Measurements from ENCODE around the gene ZNF385B. TPM values are rescaled to one million over a fixed set of nuclear protein-coding genes. Genes with fewer than 3 reads are reported as not detected.
"Not testable (repeated sequence)": the region's sequence is repeated elsewhere in the genome, so short reads cannot be mapped to it uniquely, and the experiment has no call there.

Gene ZNF385B
- total RNA-seq, 1 experiment from 2014 or later: 2.2 TPM

DNA sequence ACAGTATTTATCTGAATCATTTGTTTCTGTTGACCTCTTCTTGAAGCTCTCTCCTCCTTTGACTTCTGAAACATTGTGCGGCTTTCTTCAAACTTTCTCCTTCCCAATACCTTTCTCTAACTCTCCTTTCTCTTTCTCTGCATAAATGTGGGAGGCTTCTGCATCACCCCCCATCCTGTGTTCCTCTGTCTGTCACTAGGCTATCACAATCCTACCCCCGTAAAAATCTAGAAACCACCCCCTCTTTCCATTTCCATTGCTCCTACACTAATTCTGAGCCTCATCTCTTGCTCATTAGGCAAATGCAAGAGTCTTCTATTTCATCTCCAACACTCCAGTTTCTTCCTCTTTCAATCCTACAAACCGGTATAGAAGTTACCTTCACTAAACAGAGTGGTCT, 32.2 kb upstream of the ZNF385B start (continued):
- TF ChIP-seq FOXK1 (CRISPR knock-in tag; IDR thresholded peaks at IDR 0.05) (no peak), IRF2 (CRISPR knock-in tag; IDR thresholded peaks at IDR 0.05; ENCODE audit: borderline replicate concordance, low read depth) (no peak), MYBL2 (CRISPR knock-in tag; IDR thresholded peaks at IDR 0.05) (no peak)
- TF ChIP-seq, protein P1, sequence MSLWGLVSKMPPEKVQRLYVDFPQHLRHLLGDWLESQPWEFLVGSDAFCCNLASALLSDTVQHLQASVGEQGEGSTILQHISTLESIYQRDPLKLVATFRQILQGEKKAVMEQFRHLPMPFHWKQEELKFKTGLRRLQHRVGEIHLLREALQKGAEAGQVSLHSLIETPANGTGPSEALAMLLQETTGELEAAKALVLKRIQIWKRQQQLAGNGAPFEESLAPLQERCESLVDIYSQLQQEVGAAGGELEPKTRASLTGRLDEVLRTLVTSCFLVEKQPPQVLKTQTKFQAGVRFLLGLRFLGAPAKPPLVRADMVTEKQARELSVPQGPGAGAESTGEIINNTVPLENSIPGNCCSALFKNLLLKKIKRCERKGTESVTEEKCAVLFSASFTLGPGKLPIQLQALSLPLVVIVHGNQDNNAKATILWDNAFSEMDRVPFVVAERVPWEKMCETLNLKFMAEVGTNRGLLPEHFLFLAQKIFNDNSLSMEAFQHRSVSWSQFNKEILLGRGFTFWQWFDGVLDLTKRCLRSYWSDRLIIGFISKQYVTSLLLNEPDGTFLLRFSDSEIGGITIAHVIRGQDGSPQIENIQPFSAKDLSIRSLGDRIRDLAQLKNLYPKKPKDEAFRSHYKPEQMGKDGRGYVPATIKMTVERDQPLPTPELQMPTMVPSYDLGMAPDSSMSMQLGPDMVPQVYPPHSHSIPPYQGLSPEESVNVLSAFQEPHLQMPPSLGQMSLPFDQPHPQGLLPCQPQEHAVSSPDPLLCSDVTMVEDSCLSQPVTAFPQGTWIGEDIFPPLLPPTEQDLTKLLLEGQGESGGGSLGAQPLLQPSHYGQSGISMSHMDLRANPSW (CRISPR knock-in tag; conservative IDR thresholded peaks at IDR 0.05; ENCODE audit: low read depth): no peak

- Mint-ChIP-seq H3K4me1 (no peaks in the 10 kb centered on the region), H3K36me3 (peaks cover 24% of the 10 kb centered on the region), H3K4me3 (no peak overlapping the region), H3K27ac (no peak overlapping the region), H3K27me3 (ENCODE audit: low read depth) (no peaks in the 10 kb centered on the region), H3K9me3 (peaks cover 27% of the 10 kb centered on the region)
- ChIA-PET POLR2A (no interaction called here), CTCF (interaction anchor here (0.9 kb wide), 1 partner anchor 7 kb away, joined by 3 read pairs; no protein-coding TSS in a partner anchor)
- ATAC-seq (no peak), DNase-seq (ENCODE audit: low spot score) (no peak)
- TF ChIP-seq MAX (CRISPR knock-in tag; IDR thresholded peaks at IDR 0.05) (no peak), ZNF263 (CRISPR knock-in tag; IDR thresholded peaks at IDR 0.05; ENCODE audit: low read depth) (no peak), MXD4 (CRISPR knock-in tag; IDR thresholded peaks at IDR 0.05; ENCODE audit: borderline replicate concordance) (no peak), NR2C2 (CRISPR knock-in tag; IDR thresholded peaks at IDR 0.05) (no peak), JUN (CRISPR knock-in tag; IDR thresholded peaks at IDR 0.05) (no peak), ZNF317 (CRISPR knock-in tag; IDR thresholded peaks at IDR 0.05; ENCODE audit: borderline replicate concordance, low read depth) (no peak), NR1H2 (CRISPR knock-in tag; IDR thresholded peaks at IDR 0.05) (no peak), NFE2L1 (CRISPR knock-in tag; IDR thresholded peaks at IDR 0.05) (no peak), E2F1 (CRISPR knock-in tag; IDR thresholded peaks at IDR 0.05) (no peak), ZSCAN18 (CRISPR knock-in tag; IDR thresholded peaks at IDR 0.05) (no peak), ZBTB21 (CRISPR knock-in tag; IDR thresholded peaks at IDR 0.05; ENCODE audit: borderline replicate concordance) (no peak), NFATC4 (CRISPR knock-in tag; IDR thresholded peaks at IDR 0.05) (no peak), CREM (CRISPR knock-in tag; IDR thresholded peaks at IDR 0.05) (no peak), USF2 (CRISPR knock-in tag; IDR thresholded peaks at IDR 0.05) (no peak)
Observed at GRCh38 chr2:179891237-179891636, 29.8 kb upstream of the ZNF385B start.

DNA sequence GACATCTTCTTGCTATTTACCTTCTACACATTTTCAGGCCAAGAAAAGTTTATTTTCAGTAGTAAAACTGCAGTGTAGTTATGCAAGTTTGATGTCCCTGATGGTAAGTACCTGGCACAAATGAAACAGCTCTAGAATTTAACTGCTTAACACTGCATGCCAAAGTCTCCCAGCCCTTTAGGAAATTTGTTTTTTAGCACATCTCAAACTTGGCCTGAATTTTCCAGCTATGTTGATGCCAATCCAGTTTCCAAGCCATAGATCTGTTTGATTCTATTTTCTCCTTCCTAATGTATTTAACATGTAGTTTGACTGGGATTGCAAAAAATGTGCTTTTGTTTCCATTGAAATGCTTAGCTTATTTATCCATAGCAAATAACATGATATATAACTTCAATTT, 29.3 kb upstream of the ZNF385B start:
- ATAC-seq: no peak
- CTCF ChIA-PET: interaction anchor here (0.9 kb wide), 1 partner anchor 8 kb away, joined by 3 read pairs; no protein-coding TSS in a partner anchor
- TF ChIP-seq RELA (CRISPR knock-in tag; IDR thresholded peaks at IDR 0.05; ENCODE audit: borderline replicate concordance) (no peak), ATF6 (CRISPR knock-in tag; IDR thresholded peaks at IDR 0.05) (no peak), MLX (CRISPR knock-in tag; IDR thresholded peaks at IDR 0.05) (no peak)

GRCh38 chr2:179888642-179889041, 27.2 kb upstream of the ZNF385B start:
- H3K27me3 Mint-ChIP-seq (ENCODE audit: low read depth); CTCF ChIA-PET; H3K4me3 Mint-ChIP-seq; H3K4me1 Mint-ChIP-seq; DNase-seq (ENCODE audit: low spot score); H3K27ac Mint-ChIP-seq; ATAC-seq; POLR2A ChIA-PET: not testable (repeated sequence)
- H3K36me3 Mint-ChIP-seq: peaks cover 24% of the 10 kb centered on the region
- peaks cover 27% of the 10 kb centered on the region for H3K9me3 Mint-ChIP-seq

More for the DNA sequence above, 29.3 kb upstream of the ZNF385B start:
- Mint-ChIP-seq H3K27me3 (ENCODE audit: low read depth) (no peaks in the 10 kb centered on the region), H3K4me3 (no peak overlapping the region), H3K27ac (no peak overlapping the region), H3K9me3 (peaks cover 27% of the 10 kb centered on the region), H3K36me3 (peaks cover 24% of the 10 kb centered on the region), H3K4me1 (no peaks in the 10 kb centered on the region)
- DNase-seq (ENCODE audit: low spot score): no peak
- POLR2A ChIA-PET: no interaction called here
